Mesenteric fat pad (tissue), 1 donor: Measurements from ENCODE around the gene FAM118A. TPM values are rescaled to one million over a fixed set of nuclear protein-coding genes. Genes with fewer than 3 reads are reported as not detected.
"Not testable (repeated sequence)": the region's sequence is repeated elsewhere in the genome, so short reads cannot be mapped to it uniquely, and the experiment has no call there.

Source experiments
- DNase-seq: peaks from one replicate; pipeline ENCODE4 v3.0.0-alpha.2; 2020; ENCODE audit warnings: low spot score
- total RNA-seq: library from RNA; stranded (reverse); fragmentation: NEBNext Ultra II Directional; extraction: Animal tissue kit (Norgen Biotek cat#: 25700); gene quantifications from one replicate; pipeline ENCODE4 v1.2.1, GENCODE V29; 2021
- donor health status: DM: yes; HTN: yes; CAD: no.

Gene FAM118A
- total RNA-seq, 1 donor from 2014 or later, result 22.2 TPM

DNA sequence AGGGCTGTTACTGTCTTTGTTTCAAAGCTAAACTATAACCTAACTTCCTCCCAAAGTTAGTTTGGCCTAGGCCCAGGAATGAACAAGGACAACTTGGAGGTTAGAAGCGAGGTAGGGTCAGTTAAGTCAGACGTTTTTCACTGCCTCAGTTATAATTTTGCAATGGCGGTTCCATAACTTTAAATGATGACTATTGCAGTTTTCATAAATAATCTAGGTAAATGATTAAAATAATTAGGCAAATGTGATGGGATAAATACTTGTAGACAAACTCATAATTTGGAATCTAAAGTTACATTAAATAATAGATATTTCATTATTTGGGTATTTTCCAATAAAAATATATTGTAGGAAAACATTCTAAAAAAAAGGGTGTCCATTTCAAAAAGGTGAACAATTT, 63.9 kb downstream of the FAM118A start:
- DNase-seq, result not testable (repeated sequence)

GRCh38 chr22:45376009-45376408, 66.3 kb downstream of the FAM118A start:
- no peak for DNase-seq

DNA sequence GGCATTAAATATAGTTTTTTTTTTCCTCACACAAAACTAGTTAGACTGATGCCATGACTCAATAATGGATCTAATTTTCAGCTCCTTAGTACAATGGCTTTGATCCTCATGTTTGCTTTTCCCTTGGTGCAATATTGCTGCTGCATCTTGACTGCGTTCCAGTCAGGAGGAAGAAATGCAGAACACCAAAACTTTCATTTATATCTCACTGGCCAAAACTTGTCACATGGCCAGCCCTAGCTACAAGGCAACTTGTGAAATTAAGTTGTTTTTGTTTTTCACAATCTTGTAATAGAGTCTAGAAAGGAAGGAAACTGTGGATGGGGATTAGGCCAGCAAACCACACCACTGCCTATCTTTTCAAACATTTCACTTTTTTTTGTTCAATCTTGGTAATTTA, 67.0 kb downstream of the FAM118A start:
- DNase-seq, result no peak

DNA sequence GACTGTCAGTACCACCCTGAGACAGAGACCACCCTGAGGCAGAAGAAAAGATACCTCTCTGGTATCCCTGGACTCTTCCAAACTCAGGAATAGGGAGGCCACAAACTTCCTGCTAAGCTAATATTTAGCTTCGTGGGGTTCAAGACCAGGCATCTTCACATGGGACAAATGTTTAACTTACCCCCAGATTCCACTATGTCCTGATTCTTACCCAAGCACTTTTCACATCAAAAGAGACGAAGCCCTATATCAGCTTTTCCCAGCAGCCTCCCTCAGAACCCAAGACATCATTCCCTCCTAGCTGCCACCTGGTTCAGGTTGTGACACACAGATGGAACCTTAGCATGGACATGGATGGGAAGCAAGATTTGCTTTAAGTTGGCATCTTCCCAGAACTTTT, 71.6 kb downstream of the FAM118A start:
- DNase-seq, result no peak

DNA sequence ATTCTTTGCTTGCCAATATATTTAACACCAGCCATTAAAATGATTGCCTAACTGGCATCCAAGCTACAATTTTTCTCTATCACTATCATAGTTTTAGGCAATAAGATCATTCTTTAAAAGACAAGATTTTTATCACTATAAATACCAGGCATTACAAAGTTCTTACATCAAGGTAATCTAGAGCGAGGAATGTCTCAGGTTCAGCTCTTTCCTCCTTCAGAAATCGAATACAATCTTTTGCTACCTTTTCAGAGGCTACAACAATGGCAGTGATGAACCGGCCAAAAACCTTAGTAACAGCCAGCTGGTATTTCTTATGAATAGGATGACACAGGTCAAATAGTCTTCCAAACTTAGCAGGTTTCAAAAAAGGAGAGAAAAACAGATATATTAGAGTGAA, 79.8 kb downstream of the FAM118A start:
- no peak for DNase-seq

Other genes with a start within 250 kb of the FAM118A start
- gene NUP50, start 146.0 kb upstream of the FAM118A start, total RNA-seq, result 58.0 TPM
- 65.7 TPM for gene KIAA0930, start 69.0 kb upstream of the FAM118A start, total RNA-seq
- gene UPK3A, start 25.0 kb upstream of the FAM118A start, total RNA-seq, result not detected
- gene SMC1B, start 103.7 kb downstream of the FAM118A start, total RNA-seq, result not detected
- gene RIBC2, start 103.8 kb downstream of the FAM118A start, total RNA-seq, result not detected
- gene FBLN1, start 192.9 kb downstream of the FAM118A start, total RNA-seq, result 224 TPM